Stomach (tissue), 9 donors: ENCODE data around the gene KCTD16. TPM values are rescaled to one million over a fixed set of nuclear protein-coding genes. Genes with fewer than 3 reads are reported as not detected.

ENCODE experiments used
- DNase-seq, 2 donors: peaks; one replicate each; pipeline versions ENCODE4 v3.0.0 to v3.0.0-alpha.2; 2013 to 2019
- H3K27ac ChIP-seq, 5 donors: fragments of 200-600 bp in 4 of 5; sonication (generic) in 4 of 5; one replicate each; pipeline ENCODE4 v1.5.1; 2013 to 2019; ENCODE audit warnings: mild to moderate bottlenecking in 1 of 5, moderate library complexity in 1 of 5
- H3K27me3 ChIP-seq, 3 donors: fragments of 200-600 bp; sonication (generic); one replicate each; pipeline ENCODE4 v1.5.1; 2017 to 2019; ENCODE audit warnings: mixed run types in 1 of 3
- H3K36me3 ChIP-seq, 4 donors: fragments of 200-600 bp; sonication (generic); 1 replicate in 3 of 4; 2 replicates in 1 of 4; pipeline ENCODE4 v1.5.1; 2016 to 2019
- H3K4me1 ChIP-seq, 4 donors: fragments of 200-600 bp; sonication (generic); one replicate each; pipeline ENCODE4 v1.5.1; 2016 to 2019
- H3K4me3 ChIP-seq, 4 donors: fragments of 200-600 bp; sonication (generic) in 3 of 4; one replicate each; pipeline ENCODE4 v1.5.1; 2016 to 2019; ENCODE audit warnings: mild to moderate bottlenecking in 1 of 4
- H3K9me3 ChIP-seq, 4 donors: fragments of 200-600 bp; sonication (generic); one replicate each; pipeline ENCODE4 v1.5.1; 2016 to 2019
- EP300 ChIP-seq: sonication (generic); formaldehyde crosslinking; IDR thresholded peaks from one replicate; pipeline ENCODE4 v1.6.1; 2017; ENCODE audit warnings: antibody characterized with exemption
- POLR2A ChIP-seq, 4 donors: fragments of 450-650 bp; IDR thresholded peaks; one replicate each; pipeline ENCODE4 v1.6.1; 2016; ENCODE audit warnings: antibody characterized with exemption in 4 of 4, control low read depth in 2 of 4, mild to moderate bottlenecking in 1 of 4, moderate library complexity in 1 of 4
- POLR2AphosphoS5 ChIP-seq, 3 donors: sonication (generic); formaldehyde crosslinking; IDR thresholded peaks; one replicate each; pipeline ENCODE4 v1.6.1; 2016; ENCODE audit warnings: antibody characterized with exemption in 3 of 3
- WGBS, 5 donors: extraction: QIAGEN DNeasy Blood & Tissue Kit in 3 of 5; methylation state at CpG; one replicate each; pipeline versions ENCODE4 v1.1.5 to v1.1.7; 2013 to 2018; 5-methylcytosine and 5-hydroxymethylcytosine counted together
- intact Hi-C: fragments of 100-400 bp; cut with DNase I; formaldehyde crosslinking; loops from one replicate; pipeline ENCODE4 v1.15.1; 2023; ENCODE audit warnings: low total_unique reads
- polyA plus RNA-seq, 3 donors: library from polyadenylated mRNA; stranded (reverse); fragments of 200-250 nt; gene quantifications; one replicate each; pipeline ENCODE4 v1.2.3, GENCODE V29; 2013
- total RNA-seq, 5 donors: library from RNA; depleted of rRNA; stranded (reverse); fragments of >200 nt; gene quantifications; one replicate each; pipeline versions ENCODE4 v1.1.0 to v1.2.3, GENCODE V29; 2014 to 2016
- TF ChIP-seq, protein P1 (sequence below), 7 experiments: fragments of 450-650 bp in 4 of 7; fragments of 200-600 bp in 3 of 7; sonication (generic) in 3 of 7; IDR thresholded peaks; one replicate each; pipeline ENCODE4 v1.5.1; 2016 to 2019; ENCODE audit warnings: antibody characterized with exemption in 7 of 7, control low read depth in 2 of 7, mild to moderate bottlenecking in 1 of 7
- donor health status: healthy with polysubstance abuse.
- donor health status: Bipolar disorder and iron deficiency.
- donor health status: healthy.

The KCTD16 gene
- total and polyA plus RNA-seq, 8 donors = under 0.01 to 1.8 (median under 0.01) TPM; not detected in 4

DNA sequence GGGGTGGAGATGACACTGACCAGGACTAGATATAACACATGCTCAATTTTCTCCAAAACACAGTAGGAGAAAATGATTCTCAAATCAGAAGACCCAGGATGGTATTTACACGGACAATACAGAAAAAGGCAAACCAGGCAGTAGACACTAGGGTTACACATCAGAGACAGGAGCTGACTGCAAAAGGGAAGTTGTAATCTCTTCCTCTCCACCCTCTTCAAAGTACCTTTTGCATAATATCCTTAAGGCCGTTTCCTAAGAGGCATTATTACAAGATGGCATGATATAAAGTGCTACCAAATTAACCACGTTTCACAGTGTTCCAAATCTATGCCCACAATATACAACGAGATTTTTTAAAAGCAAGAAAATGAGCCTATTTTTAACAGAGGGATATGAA, 39.4 kb upstream of the KCTD16 start:
- Histone ChIP-seq H3K27ac (no peak overlapping the region), H3K9me3 (no peaks in the 10 kb centered on the region), H3K4me3 (no peak overlapping the region), H3K27me3 (no peaks in the 10 kb centered on the region), H3K4me1 (no peaks in the 10 kb centered on the region), H3K36me3 (no peaks in the 10 kb centered on the region)
- TF ChIP-seq, protein P1, sequence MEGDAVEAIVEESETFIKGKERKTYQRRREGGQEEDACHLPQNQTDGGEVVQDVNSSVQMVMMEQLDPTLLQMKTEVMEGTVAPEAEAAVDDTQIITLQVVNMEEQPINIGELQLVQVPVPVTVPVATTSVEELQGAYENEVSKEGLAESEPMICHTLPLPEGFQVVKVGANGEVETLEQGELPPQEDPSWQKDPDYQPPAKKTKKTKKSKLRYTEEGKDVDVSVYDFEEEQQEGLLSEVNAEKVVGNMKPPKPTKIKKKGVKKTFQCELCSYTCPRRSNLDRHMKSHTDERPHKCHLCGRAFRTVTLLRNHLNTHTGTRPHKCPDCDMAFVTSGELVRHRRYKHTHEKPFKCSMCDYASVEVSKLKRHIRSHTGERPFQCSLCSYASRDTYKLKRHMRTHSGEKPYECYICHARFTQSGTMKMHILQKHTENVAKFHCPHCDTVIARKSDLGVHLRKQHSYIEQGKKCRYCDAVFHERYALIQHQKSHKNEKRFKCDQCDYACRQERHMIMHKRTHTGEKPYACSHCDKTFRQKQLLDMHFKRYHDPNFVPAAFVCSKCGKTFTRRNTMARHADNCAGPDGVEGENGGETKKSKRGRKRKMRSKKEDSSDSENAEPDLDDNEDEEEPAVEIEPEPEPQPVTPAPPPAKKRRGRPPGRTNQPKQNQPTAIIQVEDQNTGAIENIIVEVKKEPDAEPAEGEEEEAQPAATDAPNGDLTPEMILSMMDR (IDR thresholded peaks at IDR 0.05) = no peak
- no peak for TF ChIP-seq POLR2AphosphoS5 (IDR thresholded peaks at IDR 0.05)
- TF ChIP-seq EP300 = no peak
- no peak for TF ChIP-seq POLR2A (IDR thresholded peaks at IDR 0.05)
- no peak for DNase-seq
- 75 to 86% (median 76%) methylated on average over 4 of the region's 4 CpGs for WGBS, 5 donors
- intact Hi-C loops = no loop called here

- WGBS, 5 donors = 90 to 95% (median 93%) methylated on average over 4 of the region's 4 CpGs
- Histone ChIP-seq H3K27ac (no peak overlapping the region), H3K27me3 (no peaks in the 10 kb centered on the region), H3K4me3 (no peak overlapping the region), H3K36me3 (no peaks in the 10 kb centered on the region), H3K9me3 (no peaks in the 10 kb centered on the region), H3K4me1 (no peaks in the 10 kb centered on the region)
- TF ChIP-seq POLR2A (IDR thresholded peaks at IDR 0.05) (no peak), POLR2AphosphoS5 (IDR thresholded peaks at IDR 0.05) (no peak), EP300 (no peak)
- TF ChIP-seq, protein P1 (IDR thresholded peaks at IDR 0.05) = no peak
- no peak for DNase-seq
- intact Hi-C loops = no loop called here
Observed at GRCh38 chr5:144133050-144133633, 37.5 kb upstream of the KCTD16 start.

DNA sequence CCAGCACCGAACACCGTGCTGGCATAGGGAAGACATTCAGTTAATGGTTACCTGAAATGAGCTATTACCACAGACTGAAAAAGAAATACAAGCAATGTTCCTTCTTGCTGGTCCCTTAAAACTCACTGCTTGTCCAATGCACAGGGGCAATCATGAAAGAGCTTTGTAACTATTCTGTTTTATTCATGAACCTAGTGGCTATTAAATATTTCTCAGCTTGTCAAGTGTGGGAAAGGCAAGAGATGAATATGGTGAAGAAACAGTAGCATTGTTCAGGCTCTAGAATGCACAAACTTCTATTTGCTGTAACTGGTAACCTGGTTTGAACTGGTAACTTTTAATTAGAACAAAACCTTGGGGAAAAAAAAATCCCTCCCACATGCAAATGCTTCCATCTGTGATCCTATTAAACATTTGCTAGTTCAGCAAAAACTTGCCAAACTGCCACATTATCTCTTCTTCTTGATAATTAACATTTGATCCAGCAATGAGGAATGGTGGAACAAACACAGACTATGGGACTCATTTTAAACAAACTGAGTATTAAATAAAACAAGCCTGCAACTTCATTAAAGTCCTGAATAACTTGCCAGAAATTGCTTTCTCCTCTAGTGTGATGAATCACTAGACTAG, 36.4 kb upstream of the KCTD16 start:
- TF ChIP-seq POLR2AphosphoS5 (IDR thresholded peaks at IDR 0.05) (no peak), EP300 (no peak), POLR2A (IDR thresholded peaks at IDR 0.05) (no peak)
- TF ChIP-seq, protein P1 (IDR thresholded peaks at IDR 0.05) = no peak
- Histone ChIP-seq H3K4me3 (no peak overlapping the region), H3K36me3 (no peaks in the 10 kb centered on the region), H3K4me1 (no peaks in the 10 kb centered on the region), H3K27me3 (no peaks in the 10 kb centered on the region), H3K9me3 (no peaks in the 10 kb centered on the region), H3K27ac (no peak overlapping the region)
- DNase-seq = no peak
- 62 to 89% (median 75%) methylated on average over 2 of the region's 2 CpGs for WGBS, 5 donors
- intact Hi-C loops = no loop called here

GRCh38 chr5:144135113-144135762, 35.4 kb upstream of the KCTD16 start:
- no peaks in the 10 kb centered on the region for H3K27me3 ChIP-seq
- H3K36me3 ChIP-seq = no peaks in the 10 kb centered on the region
- no peaks in the 10 kb centered on the region for H3K4me1 ChIP-seq
- H3K27ac ChIP-seq = no peak overlapping the region
- H3K9me3 ChIP-seq = no peaks in the 10 kb centered on the region
- DNase-seq = no peak
- TF ChIP-seq EP300 (no peak), POLR2AphosphoS5 (IDR thresholded peaks at IDR 0.05) (no peak), POLR2A (IDR thresholded peaks at IDR 0.05) (no peak)
- TF ChIP-seq, protein P1 (IDR thresholded peaks at IDR 0.05) = no peak
- no peak overlapping the region for H3K4me3 ChIP-seq
- whole genome bisulfite sequencing, 5 donors = 56 to 83% (median 75%) methylated on average over 3 of the region's 3 CpGs
- intact Hi-C loops = no loop called here
